Measurements from ENCODE around the gene KDM8. TPM values are rescaled to one million over a fixed set of nuclear protein-coding genes. Genes with fewer than 3 reads are reported as not detected.

KDM8 gene
- total RNA-seq = 8.6 TPM
- long read RNA-seq, transcript KDM8-201 (8 exons, 2,462 nt) = major isoform, 5 of 14 reads
- long read RNA-seq, partial matches to known transcripts = 3 of 14 reads
- long read RNA-seq, other reads (novel, unspliced or antisense) = 4 of 14 reads

GRCh38 chr16:27203507-27204311, at the start of gene KDM8:
TSS of gene KDM8 (plus strand) at chr16:27203526. CDS start at chr16:27210124, 6,598 bp downstream.
- peaks cover 20% of the 10 kb centered on the region for H3K4me1 ChIP-seq
- TF ChIP-seq, protein P1, sequence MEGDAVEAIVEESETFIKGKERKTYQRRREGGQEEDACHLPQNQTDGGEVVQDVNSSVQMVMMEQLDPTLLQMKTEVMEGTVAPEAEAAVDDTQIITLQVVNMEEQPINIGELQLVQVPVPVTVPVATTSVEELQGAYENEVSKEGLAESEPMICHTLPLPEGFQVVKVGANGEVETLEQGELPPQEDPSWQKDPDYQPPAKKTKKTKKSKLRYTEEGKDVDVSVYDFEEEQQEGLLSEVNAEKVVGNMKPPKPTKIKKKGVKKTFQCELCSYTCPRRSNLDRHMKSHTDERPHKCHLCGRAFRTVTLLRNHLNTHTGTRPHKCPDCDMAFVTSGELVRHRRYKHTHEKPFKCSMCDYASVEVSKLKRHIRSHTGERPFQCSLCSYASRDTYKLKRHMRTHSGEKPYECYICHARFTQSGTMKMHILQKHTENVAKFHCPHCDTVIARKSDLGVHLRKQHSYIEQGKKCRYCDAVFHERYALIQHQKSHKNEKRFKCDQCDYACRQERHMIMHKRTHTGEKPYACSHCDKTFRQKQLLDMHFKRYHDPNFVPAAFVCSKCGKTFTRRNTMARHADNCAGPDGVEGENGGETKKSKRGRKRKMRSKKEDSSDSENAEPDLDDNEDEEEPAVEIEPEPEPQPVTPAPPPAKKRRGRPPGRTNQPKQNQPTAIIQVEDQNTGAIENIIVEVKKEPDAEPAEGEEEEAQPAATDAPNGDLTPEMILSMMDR (IDR thresholded peaks at IDR 0.05) = no peak
- intact Hi-C loops (cut with DNase I) = no loop called here
- no peaks in the 10 kb centered on the region for H3K36me3 ChIP-seq
- peak within 1 kb of the TSS; percentile 97 for H3K27ac ChIP-seq
- peak; percentile 100 for DNase-seq
- peak; percentile 97 to 99 for ATAC-seq
- peak within 1 kb of the TSS; percentile 73 for H3K4me3 ChIP-seq
- H3K27me3 ChIP-seq (ENCODE audit: low read depth) = no peaks in the 10 kb centered on the region
- H3K9me3 ChIP-seq = no peaks in the 10 kb centered on the region

- H3K27ac ChIP-seq = no peak overlapping the region
- H3K27me3 ChIP-seq (ENCODE audit: low read depth) = no peaks in the 10 kb centered on the region
- H3K4me3 ChIP-seq = no peak overlapping the region
- H3K4me1 ChIP-seq = peaks cover 5% of the 10 kb centered on the region
- DNase-seq (peak; percentile 74), ATAC-seq (peak; percentile 80 to 87)
- H3K9me3 ChIP-seq = no peaks in the 10 kb centered on the region
- H3K36me3 ChIP-seq = no peaks in the 10 kb centered on the region
- TF ChIP-seq, protein P1 (IDR thresholded peaks at IDR 0.05) = peak; percentile 98
- intact Hi-C loops (cut with DNase I) = no loop called here
These were observed 48.4 kb upstream of the KDM8 start for GRCh38 chr16:27154705-27155521.

DNA sequence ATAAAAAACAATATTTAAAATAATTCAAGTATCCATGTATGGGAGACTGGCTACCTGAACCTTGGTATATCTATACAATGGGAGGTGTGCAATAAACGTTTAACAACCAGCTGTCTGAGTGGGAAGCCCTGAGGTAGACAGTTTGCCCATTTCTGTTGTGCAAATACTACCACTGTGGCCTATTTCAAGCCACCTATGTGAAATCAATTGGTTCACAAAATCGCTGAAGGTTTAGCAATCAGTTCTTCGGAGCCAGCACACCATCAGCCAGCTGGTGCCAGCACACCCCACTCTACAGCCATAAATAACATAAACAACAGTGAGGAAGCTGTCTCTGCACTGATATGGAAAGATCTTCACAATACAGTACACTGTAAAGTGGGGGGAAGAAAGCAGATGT, 46.7 kb upstream of the KDM8 start:
- H3K4me1 ChIP-seq = peaks cover 5% of the 10 kb centered on the region
- H3K4me3 ChIP-seq = no peak overlapping the region
- H3K27ac ChIP-seq = no peak overlapping the region
- H3K36me3 ChIP-seq = no peaks in the 10 kb centered on the region
- H3K9me3 ChIP-seq = no peaks in the 10 kb centered on the region
- TF ChIP-seq, protein P1 (IDR thresholded peaks at IDR 0.05) = no peak
- ATAC-seq (no peak), DNase-seq (no peak)
- no peaks in the 10 kb centered on the region for H3K27me3 ChIP-seq (ENCODE audit: low read depth)
- intact Hi-C loops (cut with DNase I) = no loop called here

DNA sequence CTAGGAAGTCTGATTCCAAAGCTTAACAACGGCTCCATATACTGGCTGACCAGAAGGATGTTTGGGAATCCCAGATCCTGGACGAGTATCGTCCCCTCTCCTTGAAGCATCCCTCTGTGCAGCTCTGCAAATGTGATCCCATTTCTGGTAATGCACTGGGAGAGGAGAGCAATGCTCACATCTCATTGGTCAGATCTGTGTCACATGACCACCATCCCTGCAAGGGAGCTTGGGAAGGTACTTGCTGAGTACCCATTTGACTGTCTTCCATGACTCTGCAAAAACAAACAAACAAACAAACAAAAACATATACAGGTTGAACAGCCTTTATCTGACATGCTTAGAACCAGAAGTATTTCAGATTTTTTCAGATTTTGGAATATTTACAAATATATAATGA, 41.9 kb upstream of the KDM8 start:
- peaks cover 17% of the 10 kb centered on the region for H3K9me3 ChIP-seq
- no peaks in the 10 kb centered on the region for H3K27me3 ChIP-seq (ENCODE audit: low read depth)
- DNase-seq = no peak
- H3K4me3 ChIP-seq = no peak overlapping the region
- no peak for ATAC-seq
- no peaks in the 10 kb centered on the region for H3K4me1 ChIP-seq
- H3K27ac ChIP-seq = no peak overlapping the region
- TF ChIP-seq, protein P1 (IDR thresholded peaks at IDR 0.05) = no peak
- H3K36me3 ChIP-seq = no peaks in the 10 kb centered on the region
- intact Hi-C loops (cut with DNase I) = no loop called here

DNA sequence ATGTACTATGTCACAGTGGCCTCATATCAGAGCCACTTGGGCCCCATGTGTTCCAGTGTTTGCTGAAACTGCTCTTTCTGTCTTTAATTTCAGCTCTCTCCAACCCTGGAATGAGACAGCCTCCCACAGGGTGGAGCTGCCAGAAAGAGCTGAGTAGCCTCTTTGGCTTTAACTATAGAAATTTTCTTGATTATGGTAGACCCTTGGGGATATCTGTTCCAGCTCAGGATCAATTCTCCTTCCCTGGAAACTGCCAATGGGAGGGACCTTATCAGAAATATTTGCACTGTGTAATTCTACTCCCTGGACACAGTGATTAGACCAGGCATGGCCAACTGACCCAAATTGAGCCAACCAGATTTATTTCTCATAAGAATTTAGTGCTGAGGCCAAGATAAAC, 39.0 kb upstream of the KDM8 start:
- peaks cover 17% of the 10 kb centered on the region for H3K9me3 ChIP-seq
- ATAC-seq = no peak
- DNase-seq = no peak
- TF ChIP-seq, protein P1 (IDR thresholded peaks at IDR 0.05) = no peak
- intact Hi-C loops (cut with DNase I) = no loop called here
- no peak overlapping the region for H3K27ac ChIP-seq
- H3K27me3 ChIP-seq (ENCODE audit: low read depth) = peaks cover 5% of the 10 kb centered on the region
- no peaks in the 10 kb centered on the region for H3K4me1 ChIP-seq
- no peak overlapping the region for H3K4me3 ChIP-seq
- H3K36me3 ChIP-seq = no peaks in the 10 kb centered on the region
